Prostate gland (tissue), 2 donors: ENCODE results near the gene TAAR2.

Experiments used
- POLR2A ChIP-seq: fragments of 450-650 bp; IDR thresholded peaks from one replicate; pipeline ENCODE4 v1.6.1; 2016; ENCODE audit warnings: antibody characterized with exemption, mild to moderate bottlenecking
- POLR2AphosphoS5 ChIP-seq: sonication (generic); formaldehyde crosslinking; IDR thresholded peaks from one replicate; pipeline ENCODE4 v1.6.1; 2017; ENCODE audit warnings: antibody characterized with exemption
- TF ChIP-seq, protein P1 (sequence below), 4 experiments: fragments of 200-600 bp in 2 of 4; fragments of 450-650 bp in 2 of 4; sonication (generic) in 2 of 4; IDR thresholded peaks; 1 replicate in 3 of 4; 2 replicates in 1 of 4; pipeline ENCODE4 v1.5.1; 2016 to 2019; ENCODE audit warnings: antibody characterized with exemption in 4 of 4, mild to moderate bottlenecking in 2 of 4, moderate library complexity in 2 of 4

DNA sequence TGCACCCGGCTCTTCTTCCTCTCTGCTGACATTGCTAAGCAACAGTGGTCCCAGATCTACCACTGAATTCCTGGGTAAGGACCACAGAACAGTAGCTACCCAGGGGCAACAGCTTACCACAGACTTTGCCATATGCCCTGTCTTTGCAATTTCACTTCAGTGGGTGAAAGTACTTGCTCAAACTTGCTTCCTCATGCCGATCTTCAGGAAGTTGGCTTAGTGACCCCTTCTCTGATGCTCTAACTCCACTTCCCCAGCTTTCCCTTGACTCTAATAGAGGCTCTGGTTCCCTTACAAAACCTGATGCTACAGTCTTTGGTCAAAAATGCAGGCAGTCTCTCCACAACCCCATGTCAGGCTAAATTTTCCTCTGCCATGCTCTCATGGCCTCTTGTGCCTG, 31.2 kb downstream of the TAAR2 start:
- TF ChIP-seq, protein P1, sequence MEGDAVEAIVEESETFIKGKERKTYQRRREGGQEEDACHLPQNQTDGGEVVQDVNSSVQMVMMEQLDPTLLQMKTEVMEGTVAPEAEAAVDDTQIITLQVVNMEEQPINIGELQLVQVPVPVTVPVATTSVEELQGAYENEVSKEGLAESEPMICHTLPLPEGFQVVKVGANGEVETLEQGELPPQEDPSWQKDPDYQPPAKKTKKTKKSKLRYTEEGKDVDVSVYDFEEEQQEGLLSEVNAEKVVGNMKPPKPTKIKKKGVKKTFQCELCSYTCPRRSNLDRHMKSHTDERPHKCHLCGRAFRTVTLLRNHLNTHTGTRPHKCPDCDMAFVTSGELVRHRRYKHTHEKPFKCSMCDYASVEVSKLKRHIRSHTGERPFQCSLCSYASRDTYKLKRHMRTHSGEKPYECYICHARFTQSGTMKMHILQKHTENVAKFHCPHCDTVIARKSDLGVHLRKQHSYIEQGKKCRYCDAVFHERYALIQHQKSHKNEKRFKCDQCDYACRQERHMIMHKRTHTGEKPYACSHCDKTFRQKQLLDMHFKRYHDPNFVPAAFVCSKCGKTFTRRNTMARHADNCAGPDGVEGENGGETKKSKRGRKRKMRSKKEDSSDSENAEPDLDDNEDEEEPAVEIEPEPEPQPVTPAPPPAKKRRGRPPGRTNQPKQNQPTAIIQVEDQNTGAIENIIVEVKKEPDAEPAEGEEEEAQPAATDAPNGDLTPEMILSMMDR (IDR thresholded peaks at IDR 0.05): no peak
- TF ChIP-seq POLR2A (no peak), POLR2AphosphoS5 (no peak)
